C4-2B (cell line): ENCODE measurements around the gene SPATA4.
"Not testable (repeated sequence)": the region's sequence is repeated elsewhere in the genome, so short reads cannot be mapped to it uniquely, and the experiment has no call there.

Source experiments
- H3K27ac ChIP-seq: fragments of 450-650 bp; 2 replicates; pipeline ENCODE4 v1.5.1; 2017
- CTCF ChIP-seq: fragments of 450-650 bp; conservative IDR thresholded peaks from 2 replicates; pipeline ENCODE4 v1.5.1; 2017; ENCODE audit warnings: mild to moderate bottlenecking
- ZFX ChIP-seq: fragments of 450-650 bp; IDR thresholded peaks from 2 replicates; pipeline ENCODE4 v1.6.1; 2017

SPATA4 gene

DNA sequence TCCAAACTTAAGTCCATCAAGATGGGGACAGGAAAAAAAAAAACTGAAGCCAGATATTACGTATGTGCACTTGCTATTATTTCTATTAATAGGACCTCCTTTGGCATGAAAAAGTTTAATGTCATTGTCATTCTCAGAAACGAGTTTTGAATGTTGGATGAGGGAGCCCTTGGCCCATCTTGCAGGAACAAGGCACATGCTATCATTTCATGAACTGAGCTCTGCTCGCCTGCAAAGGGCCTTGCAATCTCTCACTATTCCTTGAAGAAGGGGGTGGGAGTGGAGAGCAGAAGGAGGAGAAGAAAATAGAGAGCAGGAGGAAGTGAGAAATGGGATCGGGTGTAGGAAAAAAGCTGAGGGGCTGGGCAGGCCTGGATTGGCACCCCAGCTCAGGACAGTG is 34.3 kb upstream of the SPATA4 start:
- H3K27ac ChIP-seq: no peak overlapping the region
- TF ChIP-seq CTCF (no peak), ZFX (no peak)

- no peak overlapping the region for H3K27ac ChIP-seq
- TF ChIP-seq CTCF: no peak
- TF ChIP-seq ZFX: no peak
Measured at GRCh38 chr4:176226736-176227135, 31.4 kb upstream of the SPATA4 start.

GRCh38 chr4:176223561-176223960 is 28.2 kb upstream of the SPATA4 start:
- H3K27ac ChIP-seq: no peak overlapping the region
- TF ChIP-seq CTCF: no peak
- TF ChIP-seq ZFX: no peak

DNA sequence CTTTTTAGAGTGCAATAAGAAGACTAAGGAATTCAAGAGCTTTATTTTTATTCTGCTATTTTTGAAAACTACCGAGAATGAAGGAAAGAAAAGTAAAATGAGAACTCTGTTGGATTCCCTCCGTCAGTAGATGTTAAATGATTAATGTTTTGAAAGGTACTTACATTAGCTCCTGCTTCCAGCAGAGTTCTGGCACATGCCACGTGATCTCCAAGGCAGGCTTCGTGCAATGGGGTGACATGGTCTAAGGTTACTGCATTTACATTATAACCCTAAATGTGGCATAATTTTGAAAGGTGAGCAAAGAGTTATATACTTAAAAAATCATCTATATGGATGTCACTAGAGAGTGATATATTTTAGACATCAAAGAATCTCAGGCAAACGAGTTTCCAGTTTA is 26.8 kb upstream of the SPATA4 start:
- H3K27ac ChIP-seq: no peak overlapping the region
- no peak for TF ChIP-seq ZFX
- TF ChIP-seq CTCF: no peak

GRCh38 chr4:176217510-176217909 is 22.1 kb upstream of the SPATA4 start:
- TF ChIP-seq CTCF (no peak), ZFX (no peak)

GRCh38 chr4:176212351-176212750 is 17.0 kb upstream of the SPATA4 start:
- H3K27ac ChIP-seq: not testable (repeated sequence)

More at GRCh38 chr4:176217510-176217909, 22.1 kb upstream of the SPATA4 start:
- no peak overlapping the region for H3K27ac ChIP-seq

GRCh38 chr4:176210579-176211296 is 15.4 kb upstream of the SPATA4 start:
- no peak for TF ChIP-seq CTCF
- TF ChIP-seq ZFX: no peak
- no peak overlapping the region for H3K27ac ChIP-seq

DNA sequence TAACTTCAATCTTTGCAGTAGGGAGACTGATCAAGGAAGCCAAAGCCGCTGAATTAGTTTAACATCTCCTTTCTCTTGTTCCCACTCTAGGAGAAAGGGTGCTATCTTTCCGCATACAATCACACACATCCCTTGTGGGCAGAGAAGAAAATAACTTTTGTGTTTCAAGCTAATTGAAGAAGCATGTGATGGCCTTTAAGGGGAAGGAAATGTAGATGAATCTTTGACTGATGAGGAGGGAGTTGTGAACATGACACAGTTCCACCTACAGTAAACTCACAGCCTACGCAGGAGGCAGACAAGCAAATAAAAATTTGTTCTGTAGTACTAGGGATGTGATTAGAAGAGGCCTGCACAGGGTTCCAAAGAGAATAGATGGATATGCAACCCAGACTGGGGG is 14.7 kb upstream of the SPATA4 start:
- TF ChIP-seq CTCF (no peak), ZFX (no peak)

More for the DNA sequence above, 14.7 kb upstream of the SPATA4 start:
- H3K27ac ChIP-seq: no peak overlapping the region
